ENCODE measurements around the gene ZNF541. TPM values are rescaled to one million over a fixed set of nuclear protein-coding genes. Genes with fewer than 3 reads are reported as not detected.

The ZNF541 gene
- polyA plus RNA-seq, 3 donors: not detected

DNA sequence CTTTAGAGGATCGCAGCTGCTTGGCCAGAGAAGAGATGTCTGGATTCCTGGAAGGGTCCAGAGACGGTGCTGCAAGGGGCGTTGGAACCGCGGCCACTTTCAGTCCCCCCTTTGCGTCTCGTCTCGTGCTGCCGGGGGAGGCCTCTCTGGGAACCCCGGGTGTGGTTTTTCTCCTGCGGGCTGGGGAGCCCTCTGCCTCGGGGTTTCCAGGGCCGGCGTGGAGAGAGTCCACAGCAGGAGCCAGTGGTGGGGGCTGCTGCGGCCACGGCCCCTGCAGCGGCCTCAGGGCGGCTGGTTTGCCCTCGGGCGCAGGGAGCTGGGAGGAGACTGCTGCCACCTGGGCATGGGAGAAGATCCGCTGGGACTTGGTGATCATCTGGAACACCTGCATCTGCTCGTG, 28.5 kb downstream of the ZNF541 start:
- Histone ChIP-seq H3K4me2 (replicated peaks; ENCODE audit: extremely low read depth, low read length, poor library complexity, severe bottlenecking) (no peak overlapping the region), H4K20me1 (ENCODE audit: insufficient read depth, low read length) (no peaks in the 10 kb centered on the region), H3K79me2 (ENCODE audit: insufficient read depth, low read length) (no peaks in the 10 kb centered on the region), H3K27ac (ENCODE audit: low read depth in 1 of 2, low read length in 2 of 2) (no peak overlapping the region), H3K4me1 (ENCODE audit: control insufficient read depth in 1 of 2, insufficient read depth in 2 of 2, low read length in 2 of 2) (no peaks in the 10 kb centered on the region), H3K36me3 (replicated peaks in 1 of 2; ENCODE audit: control insufficient read depth in 1 of 2, insufficient read depth in 2 of 2, low read length in 2 of 2) (no peaks in the 10 kb centered on the region), H3K9me3 (replicated peaks in 1 of 2; ENCODE audit: control insufficient read depth in 1 of 2, insufficient read depth in 1 of 2, low read length in 2 of 2) (no peaks in the 10 kb centered on the region), H2AFZ (ENCODE audit: insufficient read depth, low read depth, low read length, poor library complexity, severe bottlenecking) (no peak overlapping the region), H3K9ac (ENCODE audit: insufficient read depth, low read length, poor library complexity, severe bottlenecking) (no peak overlapping the region), H3K4me3 (replicated peaks in 1 of 3; ENCODE audit: low read depth in 2 of 3, low read length in 3 of 3) (no peak overlapping the region), H3K27me3 (ENCODE audit: control insufficient read depth in 2 of 2, insufficient read depth in 2 of 2, low read length in 2 of 2) (peaks cover 0 to 35% of the 10 kb centered on the region in 2 donors)
- peaks cover 0 to 6% (median 0%) of the 10 kb centered on the region in 7 donors for H3K9me3 Mint-ChIP-seq
- intact Hi-C loops (cut with micrococcal nuclease): no loop called here
- peak overlapping the region in 1 of 2 donors; percentile 40 for H3K4me3 Mint-ChIP-seq
- H3K4me1 Mint-ChIP-seq: no peaks in the 10 kb centered on the region
- no peak overlapping the region for H3K27ac Mint-ChIP-seq
- WGBS (ENCODE audit: insufficient coverage): 89% methylated on average over 22 of the region's 22 CpGs
- peaks cover 47 to 61% (median 54%) of the 10 kb centered on the region in 3 donors for H3K27me3 Mint-ChIP-seq (ENCODE audit: low read depth in 3 of 3)
- TF ChIP-seq CTCF (IDR thresholded peaks at IDR 0.05): no peak
- no peak for DNase-seq
- H3K36me3 Mint-ChIP-seq: no peaks in the 10 kb centered on the region

GRCh38 chr19:47544075-47544474, 28.9 kb downstream of the ZNF541 start:
- Histone ChIP-seq H3K4me1 (ENCODE audit: control insufficient read depth in 1 of 2, insufficient read depth in 2 of 2, low read length in 2 of 2) (no peaks in the 10 kb centered on the region), H3K4me3 (replicated peaks in 1 of 3; ENCODE audit: low read depth in 2 of 3, low read length in 3 of 3) (no peak overlapping the region), H3K9me3 (replicated peaks in 1 of 2; ENCODE audit: control insufficient read depth in 1 of 2, insufficient read depth in 1 of 2, low read length in 2 of 2) (no peaks in the 10 kb centered on the region), H3K79me2 (ENCODE audit: insufficient read depth, low read length) (no peaks in the 10 kb centered on the region), H3K9ac (ENCODE audit: insufficient read depth, low read length, poor library complexity, severe bottlenecking) (no peak overlapping the region), H4K20me1 (ENCODE audit: insufficient read depth, low read length) (no peaks in the 10 kb centered on the region), H3K27ac (ENCODE audit: low read depth in 1 of 2, low read length in 2 of 2) (no peak overlapping the region), H3K4me2 (replicated peaks; ENCODE audit: extremely low read depth, low read length, poor library complexity, severe bottlenecking) (no peak overlapping the region), H3K27me3 (ENCODE audit: control insufficient read depth in 2 of 2, insufficient read depth in 2 of 2, low read length in 2 of 2) (peaks cover 0 to 35% of the 10 kb centered on the region in 2 donors), H2AFZ (ENCODE audit: insufficient read depth, low read depth, low read length, poor library complexity, severe bottlenecking) (no peak overlapping the region), H3K36me3 (replicated peaks in 1 of 2; ENCODE audit: control insufficient read depth in 1 of 2, insufficient read depth in 2 of 2, low read length in 2 of 2) (no peaks in the 10 kb centered on the region)
- no peak for DNase-seq
- TF ChIP-seq CTCF (IDR thresholded peaks at IDR 0.05): no peak
- H3K9me3 Mint-ChIP-seq: peaks cover 0 to 6% (median 0%) of the 10 kb centered on the region in 7 donors
- H3K4me1 Mint-ChIP-seq: no peaks in the 10 kb centered on the region
- H3K4me3 Mint-ChIP-seq: peak overlapping the region in 1 of 2 donors; percentile 40
- no peak overlapping the region for H3K27ac Mint-ChIP-seq
- 93% methylated on average over 12 of the region's 18 CpGs for whole genome bisulfite sequencing (ENCODE audit: insufficient coverage)
- peaks cover 47 to 61% (median 51%) of the 10 kb centered on the region in 3 donors for H3K27me3 Mint-ChIP-seq (ENCODE audit: low read depth in 3 of 3)
- intact Hi-C loops (cut with micrococcal nuclease): no loop called here
- no peaks in the 10 kb centered on the region for H3K36me3 Mint-ChIP-seq

All from CD14-positive monocyte (primary cell).